ENCODE measurements around the gene PGA5.
"Not testable (repeated sequence)": the region's sequence is repeated elsewhere in the genome, so short reads cannot be mapped to it uniquely, and the experiment has no call there.

GRCh38 chr11:61212202-61212601, 28.8 kb upstream of the PGA5 start:
- TF ChIP-seq EZH2 (IDR thresholded peaks at IDR 0.05; ENCODE audit: borderline replicate concordance, low read depth, low read length, poor library complexity, severe bottlenecking); CTCF (conservative IDR thresholded peaks at IDR 0.05; ENCODE audit: low read depth, low read length): not testable (repeated sequence)

All from A673 (cell line).